Measurements from ENCODE around the gene SEZ6. TPM values are rescaled to one million over a fixed set of nuclear protein-coding genes. Genes with fewer than 3 reads are reported as not detected.

Gene SEZ6
- total RNA-seq, 1 experiment from 2014 or later = 20.5 TPM

Other genes with a start within 250 kb of the SEZ6 start
- 17.4 and 22.8 TPM in 2 replicates for gene FAM222B, start 163.2 kb downstream of the SEZ6 start, total RNA-seq (2014; rRNA removed; shearing (Covaris generic))
- gene ERAL1, start 151.0 kb downstream of the SEZ6 start, total RNA-seq (2014; rRNA removed; shearing (Covaris generic)) = 58.2 and 63.5 TPM in 2 replicates
- 44.7 and 46.4 TPM in 2 replicates for gene FLOT2, start 108.3 kb downstream of the SEZ6 start, total RNA-seq (2014; rRNA removed; shearing (Covaris generic))
- gene DHRS13, start 103.0 kb downstream of the SEZ6 start, total RNA-seq (2014; rRNA removed; shearing (Covaris generic)) = 25.6 and 27.0 TPM in 2 replicates
- 48.5 and 49.9 TPM in 2 replicates for gene PHF12, start 54.5 kb downstream of the SEZ6 start, total RNA-seq (2014; rRNA removed; shearing (Covaris generic))
- 91.7 and 96.8 TPM in 2 replicates for gene PIPOX, start 37.1 kb upstream of the SEZ6 start, total RNA-seq (2014; rRNA removed; shearing (Covaris generic))
- gene MYO18A, start 174.4 kb upstream of the SEZ6 start, total RNA-seq (2014; rRNA removed; shearing (Covaris generic)) = 86.9 and 91.9 TPM in 2 replicates
- not detected in 2 replicates for gene CRYBA1, start 240.8 kb upstream of the SEZ6 start, total RNA-seq (2014; rRNA removed; shearing (Covaris generic))

Measured in SJCRH30 (cell line).